HUES64 (cell line): ENCODE measurements around the gene DIP2C.

Source experiments
- H3K27ac ChIP-seq: 2 replicates; pipeline ENCODE4 v1.7.0; 2013; ENCODE audit warnings: low read depth, low read length, inconsistent platforms
- H3K27me3 ChIP-seq: 2 replicates; pipeline ENCODE4 v1.6.1; 2013; ENCODE audit warnings: mild to moderate bottlenecking, low read length; ENCODE audit not compliant: insufficient read depth
- H3K36me3 ChIP-seq: 2 replicates; pipeline ENCODE4 v1.6.1; 2013; ENCODE audit warnings: mild to moderate bottlenecking, low read length; ENCODE audit not compliant: insufficient read depth
- H3K4me1 ChIP-seq: 2 replicates; pipeline ENCODE4 v1.6.1; 2013; ENCODE audit warnings: mild to moderate bottlenecking, low read length, moderate library complexity; ENCODE audit not compliant: insufficient read depth
- H3K4me3 ChIP-seq: 2 replicates; pipeline ENCODE4 v1.5.1; 2013; ENCODE audit warnings: mild to moderate bottlenecking, low read length, moderate library complexity
- H3K9ac ChIP-seq: 2 replicates; pipeline ENCODE4 v1.6.1; 2013; ENCODE audit warnings: mild to moderate bottlenecking, low read depth, low read length
- H3K9me3 ChIP-seq: 2 replicates; pipeline ENCODE4 v1.6.1; 2013; ENCODE audit warnings: low read depth, low read length; ENCODE audit not compliant: insufficient read depth
- WGBS: fragments of 150-250, 120-280 bp; methylation state at CpG from one replicate; pipeline ENCODE4 v1.1.7; 2013; ENCODE audit warnings: missing lambda C conversion rate; 5-methylcytosine and 5-hydroxymethylcytosine counted together

The DIP2C gene

GRCh38 chr10:552679-553078, 136.8 kb downstream of the DIP2C start:
- Histone ChIP-seq H3K27ac (no peak overlapping the region), H3K4me1 (peaks cover 10% of the 10 kb centered on the region; the same call in 1 of the 2 replicates), H3K36me3 (no peaks in the 10 kb centered on the region), H3K4me3 (no peak overlapping the region), H3K9me3 (no peaks in the 10 kb centered on the region), H3K9ac (no peak overlapping the region), H3K27me3 (no peaks in the 10 kb centered on the region)
- WGBS, result 95% methylated on average over 8 of the region's 8 CpGs

GRCh38 chr10:551373-552252, 137.9 kb downstream of the DIP2C start:
- no peak overlapping the region for H3K27ac ChIP-seq
- WGBS, result 91% methylated on average over 19 of the region's 19 CpGs
- H3K9me3 ChIP-seq, result no peaks in the 10 kb centered on the region
- H3K4me3 ChIP-seq, result no peak overlapping the region
- H3K27me3 ChIP-seq, result no peaks in the 10 kb centered on the region
- peaks cover 11% of the 10 kb centered on the region; the same call in 1 of the 2 replicates for H3K4me1 ChIP-seq
- H3K9ac ChIP-seq, result no peak overlapping the region
- H3K36me3 ChIP-seq, result no peaks in the 10 kb centered on the region

GRCh38 chr10:550665-551372, 138.6 kb downstream of the DIP2C start:
- Histone ChIP-seq H3K36me3 (no peaks in the 10 kb centered on the region), H3K9ac (no peak overlapping the region), H3K27me3 (no peaks in the 10 kb centered on the region), H3K4me3 (no peak overlapping the region), H3K4me1 (peaks cover 15% of the 10 kb centered on the region; the same call in 1 of the 2 replicates), H3K9me3 (no peaks in the 10 kb centered on the region), H3K27ac (no peak overlapping the region)
- WGBS, result 94% methylated on average over 20 of the region's 20 CpGs

GRCh38 chr10:549391-549790, 140.1 kb downstream of the DIP2C start:
- H3K36me3 ChIP-seq, result no peaks in the 10 kb centered on the region
- H3K27ac ChIP-seq, result no peak overlapping the region
- H3K4me3 ChIP-seq, result no peak overlapping the region
- H3K27me3 ChIP-seq, result no peaks in the 10 kb centered on the region
- WGBS, result 90% methylated on average over 16 of the region's 16 CpGs
- no peaks in the 10 kb centered on the region for H3K9me3 ChIP-seq
- H3K9ac ChIP-seq, result no peak overlapping the region
- peaks cover 15% of the 10 kb centered on the region; the same call in 1 of the 2 replicates for H3K4me1 ChIP-seq

- no peak overlapping the region for H3K9ac ChIP-seq
- H3K36me3 ChIP-seq, result no peaks in the 10 kb centered on the region
These were observed 141.1 kb downstream of the DIP2C start for GRCh38 chr10:548238-548901.

GRCh38 chr10:547591-548081, 141.8 kb downstream of the DIP2C start:
- no peaks in the 10 kb centered on the region for H3K36me3 ChIP-seq
- no peak overlapping the region for H3K9ac ChIP-seq
- H3K4me3 ChIP-seq, result no peak overlapping the region
- H3K9me3 ChIP-seq, result no peaks in the 10 kb centered on the region
- H3K27me3 ChIP-seq, result no peaks in the 10 kb centered on the region
- no peak overlapping the region for H3K27ac ChIP-seq
- H3K4me1 ChIP-seq, result peaks cover 15% of the 10 kb centered on the region; the same call in 1 of the 2 replicates
- WGBS, result 29% methylated on average over 6 of the region's 6 CpGs

More at GRCh38 chr10:548238-548901, 141.1 kb downstream of the DIP2C start:
- Histone ChIP-seq H3K9me3 (no peaks in the 10 kb centered on the region), H3K4me3 (no peak overlapping the region), H3K27me3 (no peaks in the 10 kb centered on the region), H3K4me1 (peaks cover 15% of the 10 kb centered on the region; the same call in 1 of the 2 replicates), H3K27ac (no peak overlapping the region)
- 55% methylated on average over 14 of the region's 17 CpGs for WGBS

GRCh38 chr10:546971-547590, 142.4 kb downstream of the DIP2C start:
- Histone ChIP-seq H3K4me3 (no peak overlapping the region), H3K4me1 (peaks cover 15% of the 10 kb centered on the region; the same call in 1 of the 2 replicates), H3K36me3 (no peaks in the 10 kb centered on the region), H3K27me3 (no peaks in the 10 kb centered on the region), H3K9ac (no peak overlapping the region), H3K27ac (peak overlapping the region; percentile 30; the same call in 1 of the 2 replicates), H3K9me3 (no peaks in the 10 kb centered on the region)
- 47% methylated on average over 10 of the region's 10 CpGs for WGBS

GRCh38 chr10:546451-546850, 143.0 kb downstream of the DIP2C start:
- H3K9me3 ChIP-seq, result no peaks in the 10 kb centered on the region
- H3K9ac ChIP-seq, result no peak overlapping the region
- peaks cover 15% of the 10 kb centered on the region; the same call in 1 of the 2 replicates for H3K4me1 ChIP-seq
- no peak overlapping the region for H3K27ac ChIP-seq
- 93% methylated on average over 7 of the region's 7 CpGs for WGBS
- H3K27me3 ChIP-seq, result no peaks in the 10 kb centered on the region
- no peaks in the 10 kb centered on the region for H3K36me3 ChIP-seq
- no peak overlapping the region for H3K4me3 ChIP-seq

GRCh38 chr10:543862-544822, 145.3 kb downstream of the DIP2C start:
- Histone ChIP-seq H3K9ac (no peak overlapping the region), H3K9me3 (no peaks in the 10 kb centered on the region)

GRCh38 chr10:543131-543530, 146.3 kb downstream of the DIP2C start:
- Histone ChIP-seq H3K4me3 (no peak overlapping the region), H3K27me3 (no peaks in the 10 kb centered on the region), H3K4me1 (peaks cover 15% of the 10 kb centered on the region; the same call in 1 of the 2 replicates), H3K9ac (no peak overlapping the region), H3K36me3 (no peaks in the 10 kb centered on the region), H3K27ac (no peak overlapping the region), H3K9me3 (no peaks in the 10 kb centered on the region)
- 95% methylated on average over 13 of the region's 13 CpGs for WGBS

More at GRCh38 chr10:543862-544822, 145.3 kb downstream of the DIP2C start:
- WGBS, result 94% methylated on average over 20 of the region's 21 CpGs
- no peak overlapping the region for H3K4me3 ChIP-seq
- H3K27ac ChIP-seq, result no peak overlapping the region
- H3K4me1 ChIP-seq, result peaks cover 15% of the 10 kb centered on the region; the same call in 1 of the 2 replicates
- H3K27me3 ChIP-seq, result no peaks in the 10 kb centered on the region
- no peaks in the 10 kb centered on the region for H3K36me3 ChIP-seq
